Kasumi-1 (cell line): ENCODE measurements around the gene M1AP.
"Not testable (repeated sequence)": the region's sequence is repeated elsewhere in the genome, so short reads cannot be mapped to it uniquely, and the experiment has no call there.

Experiments used
- DNase-seq, 2 experiments: peaks; one replicate each; lab custom pipeline; 2025; lab: John Stamatoyannopoulos, UW

The M1AP gene

DNA sequence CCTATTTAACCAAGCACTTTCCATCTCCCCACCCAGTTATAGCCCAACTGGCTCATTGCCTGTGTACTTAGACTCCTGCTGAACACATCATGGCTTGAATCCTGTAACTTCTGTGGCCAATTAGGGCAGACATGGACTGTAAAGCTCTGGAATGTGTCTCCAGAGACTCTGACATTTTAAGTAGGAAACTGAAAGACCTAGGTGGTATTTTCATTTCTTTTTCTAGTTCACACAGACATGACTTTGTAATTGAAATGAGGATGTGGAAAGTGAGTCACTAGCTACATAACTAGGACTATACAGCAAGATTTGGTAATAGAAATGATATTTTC lies 81.4 kb downstream of the M1AP start:
- no peak for DNase-seq

DNA sequence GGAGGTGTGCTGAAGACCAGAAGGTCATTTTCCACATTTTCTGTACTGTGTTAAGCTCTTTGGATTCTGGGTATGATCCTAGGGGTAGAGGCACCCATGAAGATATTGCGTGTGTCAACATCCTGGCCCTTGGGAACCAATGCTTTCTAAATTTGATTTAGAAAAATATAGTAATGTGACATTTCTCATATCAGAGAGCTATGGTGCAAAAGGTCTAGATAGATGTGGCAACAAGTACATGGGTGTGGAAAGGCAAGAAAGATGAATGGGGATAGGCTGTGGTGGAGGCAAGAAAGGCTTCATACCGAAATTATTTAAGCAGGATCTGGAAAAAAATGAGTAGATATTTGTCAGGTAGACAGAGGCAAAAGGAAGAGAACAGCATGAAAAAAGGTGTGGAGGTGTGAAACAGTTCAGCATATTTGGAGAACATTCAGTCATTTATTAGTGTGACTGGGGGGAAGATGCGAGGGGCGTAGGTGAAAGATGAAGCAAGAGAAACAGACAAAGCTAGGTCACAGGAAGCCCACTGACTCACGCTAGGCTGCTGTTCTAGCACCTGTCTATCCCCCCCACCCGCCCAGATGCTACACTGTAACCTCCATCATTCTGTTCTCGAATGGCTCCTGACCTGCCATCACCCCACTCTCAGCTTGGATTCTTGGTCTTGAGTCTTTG lies 81.9 kb downstream of the M1AP start:
- no peak for DNase-seq

- DNase-seq: no peak
Measured at GRCh38 chr2:74564222-74564621, 83.9 kb downstream of the M1AP start.

DNA sequence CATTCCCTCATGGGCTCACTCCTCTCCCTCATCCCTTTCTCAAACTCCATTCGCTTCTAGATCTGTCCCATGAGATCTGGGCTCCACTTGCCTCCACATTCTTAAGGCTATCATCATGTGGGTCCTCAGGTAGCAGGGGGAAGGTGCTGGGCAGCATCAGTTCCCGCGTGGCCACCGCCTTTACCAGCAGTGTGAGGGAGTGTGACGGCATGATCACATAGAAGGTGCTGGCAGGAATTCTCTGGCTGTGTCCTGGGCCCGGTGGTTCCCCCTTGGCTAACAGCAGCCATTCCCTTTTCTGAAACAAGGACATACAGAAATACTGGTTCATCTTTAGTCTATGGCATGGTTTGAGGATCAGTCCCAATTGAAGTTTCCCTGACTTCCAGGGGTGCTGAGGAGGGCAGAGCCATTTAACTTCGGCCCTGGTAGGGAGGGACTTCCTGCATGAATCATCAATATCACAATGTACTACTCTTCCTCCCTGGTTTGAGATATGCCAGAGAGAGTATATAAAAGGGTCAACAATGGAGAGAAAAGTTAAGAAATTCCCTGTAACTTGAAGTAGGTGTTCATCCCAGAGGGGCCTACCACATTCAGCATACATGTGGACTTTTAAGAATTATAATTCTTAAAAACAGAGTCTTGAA lies 85.9 kb downstream of the M1AP start:
- no peak for DNase-seq

DNA sequence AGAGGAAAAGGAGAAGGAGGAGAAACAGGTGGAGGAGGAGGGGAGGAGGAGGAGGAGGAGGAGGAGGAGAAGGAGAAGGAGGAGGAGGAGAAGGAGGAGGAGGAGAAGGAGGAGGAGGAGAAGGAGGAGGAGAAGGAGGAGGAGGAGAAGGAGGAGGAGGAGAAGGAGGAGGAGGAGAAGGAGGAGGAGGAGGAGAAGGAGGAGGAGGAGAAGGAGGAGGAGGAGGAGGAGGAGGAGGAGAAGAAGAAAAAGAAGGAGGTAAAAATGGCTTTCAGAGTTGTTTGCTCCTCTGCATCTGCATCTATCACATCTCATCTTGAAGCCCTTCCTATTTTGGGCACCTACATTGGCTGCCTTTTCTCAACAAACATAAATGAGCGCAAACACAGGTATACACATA lies 87.1 kb downstream of the M1AP start:
- not testable (repeated sequence) for DNase-seq

- DNase-seq: no peak
Measured at GRCh38 chr2:74560591-74560990, 87.5 kb downstream of the M1AP start.

GRCh38 chr2:74559912-74560311 lies 88.2 kb downstream of the M1AP start:
- no peak for DNase-seq

- DNase-seq: peak in 1 of 2 experiments; percentile 24
Measured at GRCh38 chr2:74558284-74559230, 89.6 kb downstream of the M1AP start.

DNA sequence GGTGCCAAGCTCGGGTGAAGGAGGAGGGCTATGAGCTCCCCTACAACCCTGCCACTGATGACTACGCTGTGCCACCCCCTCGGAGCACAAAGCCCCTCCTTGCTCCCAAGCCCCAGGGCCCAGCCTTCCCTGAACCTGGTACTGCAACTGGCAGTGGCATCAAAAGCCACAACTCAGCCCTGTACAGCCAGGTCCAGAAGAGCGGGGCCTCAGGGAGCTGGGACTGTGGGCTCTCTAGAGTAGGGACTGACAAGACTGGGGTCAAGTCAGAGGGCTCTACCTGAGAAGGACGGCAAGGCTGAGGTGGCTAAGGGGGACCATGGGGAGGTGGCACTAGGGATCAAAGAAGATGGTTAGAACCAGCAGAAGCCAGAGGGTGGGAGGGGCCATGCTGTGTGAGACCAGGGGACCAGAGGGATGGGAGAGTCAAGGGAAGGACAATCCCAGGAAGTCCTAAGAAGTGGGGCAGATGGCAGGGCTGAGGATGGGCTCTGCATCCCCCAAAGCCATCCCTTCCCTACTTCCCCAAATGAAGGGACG lies 91.2 kb downstream of the M1AP start:
- DNase-seq: no peak

- DNase-seq: peak; percentile 17 to 25
Measured at GRCh38 chr2:74556159-74556558, 92.0 kb downstream of the M1AP start.

DNA sequence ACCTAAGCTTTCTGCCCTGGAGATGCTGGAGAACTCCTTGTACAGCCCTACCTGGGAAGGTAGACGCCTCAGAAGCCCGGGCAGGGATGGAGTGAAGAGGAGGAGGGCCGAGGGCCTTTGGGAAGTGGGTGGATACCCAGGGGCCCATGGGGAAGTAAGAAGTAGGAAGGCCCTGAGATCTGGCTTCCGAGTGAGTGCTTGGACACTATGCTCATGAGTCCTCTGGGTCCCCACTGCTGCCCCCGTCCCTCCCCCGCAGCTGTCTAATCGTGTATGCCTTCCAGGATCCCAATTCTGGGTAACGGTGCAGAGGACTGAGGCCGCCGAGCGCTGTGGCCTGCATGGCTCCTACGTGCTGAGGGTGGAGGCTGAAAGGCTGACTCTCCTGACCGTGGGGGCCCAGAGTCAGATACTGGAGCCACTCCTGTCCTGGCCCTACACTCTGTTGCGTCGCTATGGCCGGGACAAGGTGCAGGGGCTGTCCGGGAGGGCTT lies 92.5 kb downstream of the M1AP start:
- DNase-seq: peak; percentile 39 to 54

- DNase-seq: peak in 1 of 2 experiments; percentile 32
Measured at GRCh38 chr2:74554820-74555531, 93.2 kb downstream of the M1AP start.

DNA sequence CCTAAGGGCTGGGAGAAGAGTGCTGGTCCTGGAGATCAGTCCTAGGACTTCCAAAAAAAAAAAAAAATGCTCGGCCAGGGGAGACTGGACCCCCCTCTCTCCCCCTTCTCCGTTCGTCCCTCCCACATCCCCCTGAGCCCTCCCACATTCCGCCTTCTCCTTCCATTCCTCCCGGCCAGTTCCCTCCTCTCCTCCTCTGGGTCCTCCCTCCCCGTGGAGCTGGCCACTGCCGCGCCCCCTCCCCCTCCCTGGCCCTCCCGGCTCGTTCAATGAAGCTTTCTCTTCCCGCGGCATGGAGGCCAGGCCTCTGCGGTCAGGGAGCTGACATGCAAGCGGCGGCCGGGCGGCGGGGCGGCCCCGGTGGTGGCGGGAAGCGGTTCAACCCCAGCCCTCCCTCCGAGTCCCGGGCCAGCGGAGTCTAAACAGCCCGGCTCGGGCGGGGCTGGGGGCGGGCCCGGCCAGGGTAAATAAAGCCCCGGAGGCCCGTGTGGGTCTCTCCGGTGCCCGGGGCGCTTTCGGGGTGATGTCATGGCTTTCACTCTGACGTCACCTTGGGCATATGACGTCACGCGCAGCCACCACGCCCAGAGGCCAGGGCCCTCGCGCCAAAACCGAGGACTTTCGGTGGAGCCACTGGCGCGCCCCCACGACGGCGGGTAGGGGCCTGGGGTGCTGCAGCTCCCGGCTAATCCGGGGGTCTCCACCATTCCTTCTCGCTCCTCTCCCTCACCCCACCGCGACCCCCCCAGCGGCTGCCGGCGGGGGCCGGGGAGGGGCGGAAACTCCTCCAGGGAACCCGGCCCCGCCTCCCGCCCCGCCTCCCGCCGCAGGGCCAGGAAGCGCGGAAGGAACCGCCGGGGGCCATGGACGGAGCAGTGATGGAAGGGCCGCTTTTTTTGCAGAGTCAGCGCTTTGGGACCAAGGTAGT lies 94.0 kb downstream of the M1AP start, which contains the start of the genes DOK1 and LOXL3:
TSS of gene DOK1 (plus strand) at position 829 of the 928 bp plus-strand sequence. CDS start at position 864, 35 bp downstream.
TSS of gene LOXL3 (minus strand) at position 51 of the 928 bp plus-strand sequence. CDS start 1,308 bp downstream, outside the sequence.
- peak; percentile 62 to 65 for DNase-seq

- peak; percentile 41 to 59 for DNase-seq
Measured at GRCh38 chr2:74552914-74553811, 95.0 kb downstream of the M1AP start.

DNA sequence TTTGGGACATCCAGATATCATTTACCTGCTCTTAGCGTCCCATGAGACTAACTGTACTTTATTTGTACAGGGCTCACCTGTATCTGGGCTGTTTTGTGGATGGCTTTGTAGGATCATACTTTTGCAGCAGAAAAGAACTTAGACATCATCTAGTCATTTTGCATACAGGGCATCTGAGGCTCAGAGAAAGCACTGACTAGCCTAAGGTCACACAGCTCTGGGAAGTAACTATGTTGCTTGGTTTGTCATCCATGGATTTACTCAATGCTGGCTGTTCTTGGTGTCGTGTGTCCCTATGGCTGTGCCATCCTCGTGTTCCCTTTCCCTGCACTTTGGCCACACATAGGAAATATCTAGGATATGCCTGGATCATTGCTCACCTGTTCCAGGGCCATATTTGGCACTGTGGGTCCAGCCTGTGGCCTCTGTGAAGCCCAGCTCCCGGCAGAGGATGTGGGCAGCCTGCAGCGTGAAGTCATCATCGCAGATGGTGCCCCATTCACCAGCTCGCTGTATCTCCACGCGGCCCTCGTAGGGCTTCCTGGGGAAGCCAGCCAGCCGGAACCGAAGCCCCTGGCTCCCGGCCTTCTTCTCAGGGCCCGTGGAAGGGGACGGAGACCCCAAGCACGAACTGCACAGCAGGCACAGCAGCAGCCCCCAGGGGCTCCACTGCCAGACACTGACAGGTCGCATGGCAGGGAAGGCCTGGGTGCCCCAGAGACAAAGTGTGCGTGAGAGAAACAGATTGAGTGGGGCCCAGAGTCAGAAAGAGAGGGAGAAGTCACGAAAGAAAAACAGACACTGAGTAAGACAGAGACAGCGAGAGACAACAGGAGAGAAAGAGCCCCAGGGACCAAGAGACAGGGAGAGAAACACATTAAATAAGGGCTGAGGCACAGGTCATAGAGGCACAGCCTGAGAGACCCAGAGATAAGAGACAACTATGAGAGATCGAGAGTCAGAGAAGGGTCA lies 95.9 kb downstream of the M1AP start:
- DNase-seq: no peak

DNA sequence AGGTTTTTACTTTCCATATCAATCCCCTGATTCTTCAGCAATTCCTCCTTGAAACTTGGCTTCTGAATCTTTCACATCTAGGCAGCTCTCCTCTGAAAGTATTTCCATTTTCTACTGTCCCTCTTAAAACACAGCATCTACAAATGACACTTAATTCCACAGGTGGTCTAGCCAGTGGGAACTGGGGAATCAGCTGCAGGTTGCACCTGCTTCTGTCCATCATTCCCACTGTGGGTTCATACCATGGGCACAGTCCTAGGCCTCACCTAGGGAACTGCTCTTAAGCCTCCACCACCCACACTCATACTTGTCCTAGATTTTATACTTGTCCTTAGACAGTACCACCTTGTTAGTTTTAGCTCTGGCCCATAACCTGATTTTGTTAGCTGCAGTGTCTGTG lies 96.6 kb downstream of the M1AP start:
- no peak for DNase-seq

- no peak for DNase-seq
Measured at GRCh38 chr2:74550231-74550630, 97.9 kb downstream of the M1AP start.
